Peyer's patch (tissue), 4 donors: ENCODE results near the gene FOLR2. TPM values are rescaled to one million over a fixed set of nuclear protein-coding genes. Genes with fewer than 3 reads are reported as not detected.

Source experiments
- DNase-seq, 3 donors: peaks; one replicate each; pipeline ENCODE4 v3.0.0-alpha.2; 2017 to 2019
- H3K27ac ChIP-seq, 4 donors: fragments of 200-600 bp; sonication (generic); one replicate each; pipeline ENCODE4 v1.5.1; 2016 to 2019
- H3K27me3 ChIP-seq, 2 donors: fragments of 200-600 bp; sonication (generic); one replicate each; pipeline ENCODE4 v1.5.1; 2019
- H3K36me3 ChIP-seq, 3 donors: fragments of 200-600 bp; sonication (generic); one replicate each; pipeline ENCODE4 v1.5.1; 2016 to 2019
- H3K4me1 ChIP-seq, 4 donors: fragments of 200-600 bp; sonication (generic); one replicate each; pipeline ENCODE4 v1.5.1; 2016 to 2019
- H3K4me3 ChIP-seq, 4 donors: fragments of 200-600 bp; sonication (generic); 1 replicate in 3 of 4; 2 replicates in 1 of 4; pipeline ENCODE4 v1.5.1; 2016 to 2019; ENCODE audit warnings: mild to moderate bottlenecking in 1 of 4
- H3K9me3 ChIP-seq, 4 donors: fragments of 200-600 bp; sonication (generic); one replicate each; pipeline ENCODE4 v1.5.1; 2016 to 2019; ENCODE audit warnings: mild to moderate bottlenecking in 1 of 4
- CTCF ChIP-seq, 6 experiments: fragments of 450-650 bp in 4 of 6; fragments of 200-600 bp in 2 of 6; sonication (generic) in 1 of 6; IDR thresholded peaks; one replicate each; pipeline ENCODE4 v1.5.1; 2017 to 2019; ENCODE audit warnings: antibody characterized with exemption in 6 of 6, mild to moderate bottlenecking in 3 of 6, moderate library complexity in 1 of 6
- POLR2A ChIP-seq, 2 donors: fragments of 450-650 bp; IDR thresholded peaks; one replicate each; pipeline ENCODE4 v1.5.1; 2017; ENCODE audit warnings: antibody characterized with exemption in 2 of 2, mild to moderate bottlenecking in 2 of 2, moderate library complexity in 2 of 2
- total RNA-seq, 4 donors: library from RNA; depleted of rRNA; stranded (reverse); fragments of >200 nt; gene quantifications; one replicate each; pipeline ENCODE4 v1.1.0, GENCODE V29; 2016

FOLR2 gene
- total RNA-seq, 4 donors from 2014 or later = 3.5 to 15.8 (median 8.0) TPM; not detected in 1

- peak in 1 of 3 donors; percentile 42 for DNase-seq
- Histone ChIP-seq H3K4me3 (no peak overlapping the region), H3K27me3 (no peaks in the 10 kb centered on the region), H3K27ac (no peak overlapping the region), H3K9me3 (no peaks in the 10 kb centered on the region), H3K4me1 (peaks cover 2 to 23% (median 7%) of the 10 kb centered on the region in 4 donors), H3K36me3 (peaks cover 0 to 45% (median 0%) of the 10 kb centered on the region in 3 donors)
- TF ChIP-seq POLR2A (IDR thresholded peaks at IDR 0.05) = no peak
- no peak for TF ChIP-seq CTCF (IDR thresholded peaks at IDR 0.05)
Observed at GRCh38 chr11:72227316-72228228, 11.0 kb downstream of the FOLR2 start.

GRCh38 chr11:72228229-72228843 lies 11.7 kb downstream of the FOLR2 start:
- H3K27ac ChIP-seq = no peak overlapping the region
- H3K36me3 ChIP-seq = peaks cover 0 to 53% (median 0%) of the 10 kb centered on the region in 3 donors
- peak in 1 of 3 donors; percentile 46 for DNase-seq
- no peaks in the 10 kb centered on the region for H3K27me3 ChIP-seq
- no peak overlapping the region for H3K4me3 ChIP-seq
- no peak for TF ChIP-seq POLR2A (IDR thresholded peaks at IDR 0.05)
- TF ChIP-seq CTCF (IDR thresholded peaks at IDR 0.05) = no peak
- peaks cover 0 to 20% (median 6%) of the 10 kb centered on the region in 4 donors for H3K4me1 ChIP-seq
- no peaks in the 10 kb centered on the region for H3K9me3 ChIP-seq

- Histone ChIP-seq H3K27me3 (no peaks in the 10 kb centered on the region), H3K27ac (no peak overlapping the region), H3K4me3 (no peak overlapping the region), H3K4me1 (peaks cover 0 to 20% (median 6%) of the 10 kb centered on the region in 4 donors), H3K9me3 (no peaks in the 10 kb centered on the region), H3K36me3 (peaks cover 0 to 58% (median 0%) of the 10 kb centered on the region in 3 donors)
- TF ChIP-seq POLR2A (IDR thresholded peaks at IDR 0.05) (no peak), CTCF (IDR thresholded peaks at IDR 0.05) (no peak)
- DNase-seq = peak in 1 of 3 donors; percentile 37
Observed at GRCh38 chr11:72228844-72229231, 12.2 kb downstream of the FOLR2 start.

GRCh38 chr11:72229336-72229924 lies 12.8 kb downstream of the FOLR2 start:
- H3K27me3 ChIP-seq = no peaks in the 10 kb centered on the region
- H3K36me3 ChIP-seq = peaks cover 0 to 64% (median 0%) of the 10 kb centered on the region in 3 donors
- no peaks in the 10 kb centered on the region for H3K9me3 ChIP-seq
- H3K27ac ChIP-seq = no peak overlapping the region
- peaks cover 0 to 20% (median 6%) of the 10 kb centered on the region in 4 donors for H3K4me1 ChIP-seq
- no peak overlapping the region for H3K4me3 ChIP-seq
- peak in 2 of 3 donors; percentile 13 to 45 for DNase-seq
- TF ChIP-seq CTCF (IDR thresholded peaks at IDR 0.05) = no peak
- no peak for TF ChIP-seq POLR2A (IDR thresholded peaks at IDR 0.05)

GRCh38 chr11:72229925-72230763 lies 13.6 kb downstream of the FOLR2 start:
- TF ChIP-seq POLR2A (IDR thresholded peaks at IDR 0.05) (no peak), CTCF (IDR thresholded peaks at IDR 0.05) (no peak)
- DNase-seq = peak in 2 of 3 donors; percentile 12 to 38

More at GRCh38 chr11:72229925-72230763, 13.6 kb downstream of the FOLR2 start:
- Histone ChIP-seq H3K27me3 (no peaks in the 10 kb centered on the region), H3K4me1 (peaks cover 0 to 19% (median 5%) of the 10 kb centered on the region in 4 donors), H3K9me3 (no peaks in the 10 kb centered on the region), H3K4me3 (no peak overlapping the region), H3K27ac (no peak overlapping the region), H3K36me3 (peaks cover 0 to 71% (median 0%) of the 10 kb centered on the region in 3 donors)
